Mucosa of descending colon (tissue), 3 donors: ENCODE measurements around the gene FZD4. TPM values are rescaled to one million over a fixed set of nuclear protein-coding genes. Genes with fewer than 3 reads are reported as not detected.

Experiments
- ATAC-seq: fragments of 200-7000 bp; cut with Tn5 transposase; one replicate; pipeline ENCODE4 v1.9.1; 2020; ENCODE audit warnings: mild to moderate bottlenecking, moderate library complexity
- DNase-seq, 3 donors: peaks; one replicate each; pipeline ENCODE4 v3.0.0-alpha.2; 2020
- H3K36me3 ChIP-seq: fragments of 200-600 bp; one replicate; pipeline ENCODE4 v1.8.0; 2021; ENCODE audit warnings: low read depth, mild to moderate bottlenecking
- H3K4me1 ChIP-seq: fragments of 200-600 bp; one replicate; pipeline ENCODE4 v1.8.0; 2021; ENCODE audit warnings: low read depth, mild to moderate bottlenecking
- H3K4me3 ChIP-seq: fragments of 200-600 bp; one replicate; pipeline ENCODE4 v1.8.0; 2021; ENCODE audit warnings: mild to moderate bottlenecking
- H3K9me3 ChIP-seq: fragments of 200-600 bp; one replicate; pipeline ENCODE4 v1.8.0; 2021; ENCODE audit warnings: mild to moderate bottlenecking
- intact Hi-C, 2 donors: fragments of 100-400 bp; cut with DNase I in 1 of 2; cut with micrococcal nuclease in 1 of 2; formaldehyde crosslinking; loops; one replicate each; pipeline versions ENCODE4 v1.11.0 to v1.11.1; 2022; cut with DNase I, micrococcal nuclease
- total RNA-seq, 3 donors: library from RNA; stranded (reverse); fragmentation: NEBNext Ultra II Directional in 2 of 3; extraction: Animal tissue kit (Norgen Biotek cat#: 25700) in 2 of 3; gene quantifications; one replicate each; pipeline versions ENCODE4 v1.2.1 to v1.2.4, GENCODE V29; 2021 to 2023
- TF ChIP-seq, protein P1 (sequence below): fragments of 200-600 bp; IDR thresholded peaks from one replicate; pipeline ENCODE4 v1.8.0; 2022; ENCODE audit warnings: antibody characterized with exemption, mild to moderate bottlenecking
- donor health status: DM: no; HTN: no; CAD: no; lungs with moderate emphysema.
- donor health status: DM: no; HTN: no; CAD: no.
- donor health status: DM: no; HTN: yes; CAD: no.

The FZD4 gene
- total RNA-seq, 3 donors from 2014 or later = 4.7 to 33.7 (median 7.9) TPM

DNA sequence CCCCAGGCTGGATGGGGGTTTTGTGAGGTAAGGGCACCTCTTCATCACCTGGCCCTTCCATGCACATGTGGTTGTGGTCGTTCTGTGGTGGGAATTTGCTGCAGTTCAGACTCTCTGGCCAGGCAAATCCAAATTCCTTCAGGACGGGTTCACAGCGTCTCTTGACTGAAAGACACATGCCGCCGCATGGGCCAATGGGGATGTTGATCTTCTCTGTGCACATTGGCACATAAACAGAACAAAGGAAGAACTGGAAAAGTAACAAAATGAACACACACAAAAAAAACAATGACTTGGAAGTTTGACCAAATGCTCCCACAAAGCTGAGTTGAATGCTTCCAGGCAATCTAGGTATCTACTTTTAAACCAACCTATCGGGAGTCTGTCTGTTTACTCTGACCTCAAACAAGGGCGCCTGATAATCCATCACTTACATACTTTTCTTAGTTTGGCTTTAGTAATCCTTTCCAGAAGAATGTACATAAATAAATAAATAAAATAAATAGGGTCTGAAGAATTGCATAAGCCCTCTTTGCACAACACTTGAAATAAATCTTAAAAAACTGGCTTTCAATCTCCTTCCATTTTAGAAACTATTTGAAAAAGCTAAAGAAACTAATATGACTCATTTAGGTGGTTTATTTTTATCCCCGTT is 2.8 kb downstream of the FZD4 start:
- no peaks in the 10 kb centered on the region for H3K9me3 ChIP-seq
- peaks cover 3% of the 10 kb centered on the region for H3K4me1 ChIP-seq
- no peak for ATAC-seq
- H3K4me3 ChIP-seq = no peak overlapping the region
- no peak for DNase-seq
- H3K36me3 ChIP-seq = no peaks in the 10 kb centered on the region
- TF ChIP-seq, protein P1, sequence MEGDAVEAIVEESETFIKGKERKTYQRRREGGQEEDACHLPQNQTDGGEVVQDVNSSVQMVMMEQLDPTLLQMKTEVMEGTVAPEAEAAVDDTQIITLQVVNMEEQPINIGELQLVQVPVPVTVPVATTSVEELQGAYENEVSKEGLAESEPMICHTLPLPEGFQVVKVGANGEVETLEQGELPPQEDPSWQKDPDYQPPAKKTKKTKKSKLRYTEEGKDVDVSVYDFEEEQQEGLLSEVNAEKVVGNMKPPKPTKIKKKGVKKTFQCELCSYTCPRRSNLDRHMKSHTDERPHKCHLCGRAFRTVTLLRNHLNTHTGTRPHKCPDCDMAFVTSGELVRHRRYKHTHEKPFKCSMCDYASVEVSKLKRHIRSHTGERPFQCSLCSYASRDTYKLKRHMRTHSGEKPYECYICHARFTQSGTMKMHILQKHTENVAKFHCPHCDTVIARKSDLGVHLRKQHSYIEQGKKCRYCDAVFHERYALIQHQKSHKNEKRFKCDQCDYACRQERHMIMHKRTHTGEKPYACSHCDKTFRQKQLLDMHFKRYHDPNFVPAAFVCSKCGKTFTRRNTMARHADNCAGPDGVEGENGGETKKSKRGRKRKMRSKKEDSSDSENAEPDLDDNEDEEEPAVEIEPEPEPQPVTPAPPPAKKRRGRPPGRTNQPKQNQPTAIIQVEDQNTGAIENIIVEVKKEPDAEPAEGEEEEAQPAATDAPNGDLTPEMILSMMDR = no peak
- intact Hi-C loops = no loop called here

DNA sequence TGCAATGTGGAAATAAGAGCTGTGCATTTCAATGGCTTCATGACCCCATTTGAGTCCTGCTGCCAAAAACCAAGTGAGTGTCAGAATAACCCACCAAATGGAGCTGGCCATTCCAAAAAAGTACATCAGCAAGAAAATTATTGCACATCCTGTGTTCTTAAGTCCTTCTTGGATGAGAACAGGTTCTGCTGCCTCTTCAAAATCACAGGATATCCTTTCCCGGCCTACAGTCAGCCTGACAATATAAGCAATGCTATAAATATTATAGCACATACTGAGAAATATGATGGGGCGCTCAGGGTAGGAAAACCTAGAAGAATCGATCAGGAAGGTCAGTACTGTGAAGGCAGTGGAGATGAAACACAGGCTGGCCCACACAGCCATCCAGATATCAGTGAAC is 3.5 kb downstream of the FZD4 start:
- intact Hi-C loops = no loop called here
- H3K4me3 ChIP-seq = no peak overlapping the region
- no peaks in the 10 kb centered on the region for H3K9me3 ChIP-seq
- TF ChIP-seq, protein P1 = no peak
- ATAC-seq (no peak), DNase-seq (no peak)
- no peaks in the 10 kb centered on the region for H3K36me3 ChIP-seq
- peaks cover under 1% of the 10 kb centered on the region for H3K4me1 ChIP-seq

DNA sequence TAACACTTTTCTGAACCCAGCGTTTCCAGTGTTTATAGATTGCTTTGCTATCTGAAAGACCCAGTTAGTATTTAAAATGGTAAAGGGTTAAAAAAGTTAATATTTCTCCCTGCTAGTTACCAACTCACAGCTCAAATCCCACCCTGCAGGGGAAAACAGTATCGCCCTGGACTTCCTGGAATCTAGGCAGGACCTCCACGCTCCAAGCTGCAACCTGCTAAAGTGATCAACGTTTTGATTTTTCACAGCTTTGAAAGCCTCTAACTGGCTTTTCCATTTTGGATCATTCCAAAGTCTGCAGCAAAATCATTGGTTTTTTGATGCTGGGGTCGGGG is 4.6 kb downstream of the FZD4 start:
- Histone ChIP-seq H3K4me3 (no peak overlapping the region), H3K4me1 (no peaks in the 10 kb centered on the region), H3K36me3 (no peaks in the 10 kb centered on the region), H3K9me3 (no peaks in the 10 kb centered on the region)
- TF ChIP-seq, protein P1 = no peak
- intact Hi-C loops = no loop called here
- DNase-seq (no peak), ATAC-seq (no peak)

DNA sequence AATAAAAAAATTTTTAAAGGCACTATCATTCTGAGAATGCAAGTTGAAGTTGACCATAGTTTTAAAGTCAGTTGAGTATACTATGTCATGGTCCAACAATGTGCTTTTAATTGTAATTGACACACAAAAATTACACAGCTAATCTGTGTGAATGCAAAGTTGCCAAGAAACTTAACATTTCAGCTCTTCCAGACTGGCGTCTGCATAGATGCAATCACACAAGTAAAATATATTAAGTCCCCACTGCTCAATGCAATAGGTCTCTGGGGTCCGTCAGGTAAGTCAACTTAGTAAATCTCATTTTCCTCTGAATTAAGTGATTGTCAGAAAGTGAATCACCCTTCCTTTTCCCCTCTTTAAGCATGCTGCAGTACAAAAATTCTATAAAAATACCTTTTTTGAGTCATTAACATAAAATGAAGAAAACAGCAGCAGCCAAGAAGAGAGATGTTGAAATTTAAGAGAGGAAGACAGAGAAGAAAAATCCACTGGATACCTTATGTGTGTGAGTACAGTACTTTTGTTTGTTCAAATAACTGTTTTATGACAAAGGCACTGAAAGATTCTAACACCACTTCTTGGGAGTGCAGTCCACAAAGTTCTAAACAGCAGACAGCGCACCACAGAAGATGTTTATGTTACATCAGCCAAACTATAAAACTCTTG is 5.1 kb downstream of the FZD4 start:
- DNase-seq (no peak), ATAC-seq (no peak)
- H3K4me3 ChIP-seq = no peak overlapping the region
- intact Hi-C loops = no loop called here
- H3K36me3 ChIP-seq = no peaks in the 10 kb centered on the region
- no peaks in the 10 kb centered on the region for H3K4me1 ChIP-seq
- TF ChIP-seq, protein P1 = no peak
- H3K9me3 ChIP-seq = no peaks in the 10 kb centered on the region

DNA sequence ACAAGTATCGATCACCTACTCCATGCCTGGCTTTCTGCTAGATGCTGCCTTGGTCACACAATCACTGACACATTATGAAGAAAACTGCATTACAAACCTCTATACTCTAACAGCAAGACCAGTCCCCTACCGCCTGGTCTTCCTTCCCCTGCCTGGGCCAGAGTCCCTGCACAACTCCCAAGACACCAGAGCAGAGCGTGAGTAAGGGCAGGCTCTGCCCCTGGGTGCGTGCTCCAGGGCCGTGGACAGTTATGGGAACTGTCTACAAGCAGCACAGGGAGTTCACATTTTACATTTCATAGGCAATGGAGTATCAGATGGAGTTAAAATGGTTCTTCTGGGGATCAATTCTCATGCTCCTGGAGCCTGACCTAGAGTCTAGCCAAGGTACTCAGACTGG is 6.5 kb downstream of the FZD4 start:
- Histone ChIP-seq H3K36me3 (no peaks in the 10 kb centered on the region), H3K9me3 (no peaks in the 10 kb centered on the region), H3K4me3 (no peak overlapping the region), H3K4me1 (no peaks in the 10 kb centered on the region)
- TF ChIP-seq, protein P1 = no peak
- no peak for ATAC-seq
- DNase-seq = no peak
- intact Hi-C loops = no loop called here
